HG02970 (cell line): Measurements from ENCODE around the gene ZNF668.
A peak's percentile ranks its signal among the peaks of the same experiment; 100 is the strongest.

Experiments
- ATAC-seq: cut with Tn5 transposase; IDR thresholded peaks from one replicate; pipeline ENCODE4 v1.9.1; 2021; ENCODE audit warnings: mild to moderate bottlenecking, moderate library complexity, moderate number of reproducible peaks; ENCODE audit not compliant: unreplicated experiment, low FRiP score

The ZNF668 gene

DNA sequence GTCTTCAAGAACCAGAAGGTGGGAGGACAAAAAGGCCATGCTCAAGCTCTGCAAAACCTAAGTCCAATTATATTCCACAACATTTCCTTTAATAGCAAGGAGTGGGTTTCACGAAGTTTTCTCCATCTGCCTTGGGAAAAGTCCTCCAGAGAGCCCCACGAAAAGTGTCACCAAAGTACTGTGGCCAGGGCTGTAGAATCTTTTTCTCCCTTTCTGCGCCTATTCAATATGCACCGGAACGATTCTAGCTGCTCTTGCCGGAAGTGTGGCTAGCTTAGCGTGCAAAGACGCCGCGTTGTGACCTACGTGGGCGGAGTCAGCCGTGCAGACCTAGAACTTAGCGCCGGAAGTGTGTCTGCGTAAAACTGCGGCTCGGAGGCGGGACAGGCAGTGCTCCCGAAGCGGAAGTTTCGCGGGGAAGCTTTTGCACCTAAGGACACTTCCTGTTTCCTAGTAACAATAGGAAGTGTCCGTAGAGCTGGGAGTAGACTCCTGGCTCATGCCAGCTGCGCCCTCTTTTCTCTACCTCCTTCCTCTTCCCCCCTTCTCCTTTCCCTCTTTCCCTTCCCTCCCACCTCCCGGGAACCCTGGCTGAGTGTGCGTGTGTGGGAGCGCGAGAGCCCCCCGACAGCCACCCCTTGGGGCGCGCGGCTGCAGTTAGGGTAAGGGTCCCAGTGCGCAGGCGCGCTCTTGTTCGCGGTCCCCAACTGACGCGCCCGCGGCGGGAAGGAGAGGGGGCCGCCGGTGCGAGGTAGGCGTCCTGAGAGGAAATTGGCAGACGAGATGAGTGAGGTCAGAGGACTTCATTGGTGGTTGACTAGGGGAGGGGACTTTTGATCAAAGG, at the start of gene ZNF668, which contains the start of gene ZNF646:
TSS of gene ZNF668 (minus strand) at position 271 of the 844 bp plus-strand sequence. CDS start 9,781 bp downstream, outside the sequence.
TSS of gene ZNF646 (plus strand) at position 453 of the 844 bp plus-strand sequence. CDS start 1,903 bp downstream, outside the sequence.
- ATAC-seq = peak; percentile 63

GRCh38 chr16:31120129-31120528, 46.1 kb upstream of the ZNF668 start:
- no peak for ATAC-seq

GRCh38 chr16:31118223-31119155, 44.4 kb upstream of the ZNF668 start:
- no peak for ATAC-seq

- peak; percentile 87 for ATAC-seq
These were observed 43.6 kb upstream of the ZNF668 start, which contains the start of gene KAT8 for GRCh38 chr16:31117384-31118222. TSS of gene KAT8 (plus strand) at chr16:31117664. CDS start at chr16:31117682, 18 bp downstream.

DNA sequence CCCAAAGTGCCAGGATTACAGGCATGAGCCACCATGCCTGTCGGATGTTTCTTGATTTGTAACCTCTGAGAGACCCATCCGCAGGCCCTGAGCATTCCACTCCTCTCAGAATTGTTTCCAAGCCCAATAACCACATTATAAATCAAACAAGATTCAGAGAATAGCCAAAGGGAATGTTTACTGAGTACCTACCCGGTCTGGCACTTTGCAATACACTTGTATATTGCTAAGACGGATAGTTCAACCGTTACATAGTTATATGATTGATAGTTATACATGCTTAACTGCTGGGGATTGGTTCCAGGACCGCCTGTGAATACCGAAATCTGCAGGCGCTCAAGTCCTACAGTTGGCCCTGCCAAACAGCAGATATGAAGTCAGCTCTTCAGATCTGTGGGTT, 40.4 kb upstream of the ZNF668 start:
- ATAC-seq = no peak

DNA sequence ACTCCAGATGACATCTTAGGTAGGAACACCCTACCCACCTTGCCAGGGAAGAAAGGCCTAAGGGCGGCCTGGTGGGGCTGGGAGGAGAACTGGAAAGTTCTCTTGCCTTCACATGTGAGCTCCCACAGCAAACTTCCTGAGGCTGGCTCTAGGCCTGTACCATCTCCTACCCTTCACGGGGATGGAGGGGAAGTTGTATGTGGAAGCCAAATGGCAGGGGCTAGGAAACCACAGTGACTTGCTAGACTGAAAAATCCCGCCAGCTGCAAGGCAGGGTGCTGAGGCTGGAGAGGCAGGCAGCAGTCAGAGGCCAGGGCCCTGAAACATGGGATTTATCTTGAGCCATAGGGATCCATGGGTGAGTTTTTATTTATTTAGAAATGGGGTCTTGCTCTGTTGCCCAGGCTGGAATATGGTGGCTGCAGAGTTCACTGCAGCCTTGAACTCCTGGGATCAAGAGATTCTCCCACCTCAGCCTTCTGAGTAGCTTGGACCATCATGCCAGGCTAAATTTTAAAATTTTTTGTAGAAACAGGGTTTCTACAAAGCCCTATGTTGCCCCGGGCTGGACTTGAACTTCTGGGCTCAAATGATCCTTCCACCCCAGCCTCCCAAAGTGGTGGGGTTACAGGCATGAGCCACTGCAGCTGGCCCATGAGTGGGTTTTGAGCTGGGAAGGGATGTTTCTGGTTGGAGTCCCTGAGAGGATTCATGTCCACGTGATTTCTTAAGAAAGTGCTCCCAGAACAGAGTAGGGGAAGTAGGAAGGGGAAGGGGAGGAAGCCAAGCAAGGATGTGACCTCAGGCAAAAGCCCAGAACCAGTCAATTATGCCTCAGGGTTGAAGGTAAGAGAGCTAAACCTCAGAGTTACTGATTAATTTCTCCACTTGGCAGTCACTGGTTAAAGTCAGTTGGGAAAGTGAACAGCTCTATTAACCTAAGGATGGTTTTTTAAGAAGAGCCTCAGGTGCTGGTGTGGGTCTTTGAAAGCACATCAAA, 39.4 kb upstream of the ZNF668 start:
- no peak for ATAC-seq

DNA sequence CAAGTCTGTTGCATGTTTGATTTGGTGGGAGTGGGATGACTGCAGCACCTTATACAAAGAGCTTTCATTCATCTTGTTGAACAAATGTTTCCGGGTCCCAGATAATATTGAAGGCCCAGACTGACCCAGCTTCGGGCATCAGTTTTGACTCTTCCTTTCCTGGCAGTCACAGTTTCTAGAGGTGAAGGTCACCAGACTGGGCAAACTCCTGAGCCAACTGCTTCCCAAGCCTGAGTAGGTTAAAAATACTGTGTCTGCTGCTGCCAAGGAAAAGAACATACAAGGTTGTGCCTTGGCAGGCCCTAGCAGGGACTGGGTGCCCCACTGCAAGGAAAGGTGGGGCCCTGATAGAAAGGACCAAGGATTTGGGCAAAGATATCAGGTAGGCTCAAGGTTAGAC, 38.7 kb upstream of the ZNF668 start:
- no peak for ATAC-seq

- ATAC-seq = no peak
These were observed 37.9 kb upstream of the ZNF668 start for GRCh38 chr16:31111881-31112466.

GRCh38 chr16:31110106-31111034, 36.3 kb upstream of the ZNF668 start:
- no peak for ATAC-seq

GRCh38 chr16:31109622-31110021, 35.6 kb upstream of the ZNF668 start:
- no peak for ATAC-seq

- ATAC-seq = no peak
These were observed 34.9 kb upstream of the ZNF668 start for GRCh38 chr16:31108794-31109558.

DNA sequence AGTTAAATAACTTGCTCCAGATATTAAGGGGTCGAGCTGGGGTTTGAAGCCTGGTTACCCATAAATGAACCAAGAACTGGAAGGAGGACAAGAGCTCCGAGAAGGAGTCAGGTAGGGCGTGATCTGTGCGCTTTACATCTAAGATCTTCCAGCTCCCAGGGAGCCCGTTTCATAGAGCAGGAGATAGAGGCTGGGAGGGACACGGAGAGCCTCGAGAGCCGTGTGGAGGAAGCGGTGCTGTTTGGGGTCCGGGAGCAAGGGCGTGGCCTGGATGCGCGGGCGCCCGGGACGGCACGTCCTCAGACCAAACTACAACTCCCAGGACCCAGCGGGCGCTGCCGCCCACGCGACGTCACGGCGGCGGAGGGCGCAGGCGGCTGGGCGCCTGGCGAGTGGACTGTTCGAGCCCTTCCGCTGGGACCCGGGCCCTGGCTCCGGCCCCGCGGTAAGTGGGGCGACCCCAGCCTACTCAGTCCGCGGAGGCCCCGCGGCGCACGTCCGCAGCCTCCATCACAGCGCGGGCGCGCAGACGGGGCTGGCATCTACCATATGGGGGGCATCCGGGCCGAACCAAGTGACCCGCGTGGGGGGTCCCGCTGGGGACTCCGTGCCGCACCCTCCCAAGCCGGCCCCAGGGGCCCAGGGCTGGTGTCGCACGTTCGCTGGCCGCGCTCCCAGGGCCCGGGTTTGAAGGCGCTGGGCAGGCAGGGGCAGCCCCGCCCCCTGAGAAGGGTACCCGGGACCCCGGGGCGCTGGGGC, 34.2 kb upstream of the ZNF668 start, which contains the start of gene BCKDK:
TSS of gene BCKDK (plus strand) at position 352 of the 759 bp plus-strand sequence. CDS start 838 bp downstream, outside the sequence.
- peak; percentile 62 for ATAC-seq

DNA sequence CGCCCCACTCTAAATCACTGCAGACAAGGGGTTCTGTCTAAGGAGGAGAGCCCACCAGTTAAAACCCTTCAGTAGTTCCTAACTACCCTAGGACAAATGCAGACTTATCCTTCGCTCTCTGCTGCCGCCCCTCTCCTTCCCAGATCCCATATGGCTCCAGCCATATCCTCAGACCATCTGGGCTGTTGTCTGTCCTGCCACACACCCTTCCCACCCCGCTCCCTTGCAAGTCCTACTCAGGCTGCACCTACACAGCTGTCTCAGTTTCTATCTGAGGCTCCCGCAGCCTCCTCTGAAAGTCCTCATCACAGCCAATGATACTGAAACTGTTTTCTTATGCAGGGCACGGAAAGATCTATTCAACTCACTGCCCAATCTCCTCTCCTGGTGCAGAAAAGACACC, 33.4 kb upstream of the ZNF668 start:
- ATAC-seq = no peak

GRCh38 chr16:31106509-31107464, 32.7 kb upstream of the ZNF668 start:
- no peak for ATAC-seq
